ENCODE results near the gene PLAGL2. TPM values are rescaled to one million over a fixed set of nuclear protein-coding genes. Genes with fewer than 3 reads are reported as not detected.

Gene PLAGL2
- polyA plus RNA-seq, 1 donor (not counting 4 experiments of a cell fraction or from before 2014, with no cell fraction given) = 4.3 TPM

GRCh38 chr20:32186506-32186905 lies 21.0 kb downstream of the PLAGL2 start:
- Histone ChIP-seq H3K27ac (ENCODE audit: control insufficient read depth, insufficient read depth, low read length) (no peak overlapping the region), H2AFZ (ENCODE audit: control insufficient read depth, low read length) (no peak overlapping the region), H3K36me3 (ENCODE audit: control insufficient read depth in 2 of 2, extremely low read depth in 1 of 2, insufficient read depth in 2 of 2, low read length in 2 of 2) (peaks cover 0 to 2% of the 10 kb centered on the region in 2 experiments), H3K9ac (ENCODE audit: control insufficient read depth, extremely low read depth, insufficient read depth, low read length) (no peak overlapping the region), H3K9me3 (ENCODE audit: control insufficient read depth, low read depth, low read length) (no peaks in the 10 kb centered on the region), H3K9me1 (ENCODE audit: control insufficient read depth, extremely low read depth, insufficient read depth, low read length) (no peaks in the 10 kb centered on the region), H4K20me1 (ENCODE audit: control insufficient read depth, extremely low read depth, insufficient read depth, low read length) (no peaks in the 10 kb centered on the region), H3K4me2 (ENCODE audit: control insufficient read depth, extremely low read depth, insufficient read depth, low read depth, low read length) (no peak overlapping the region), H3K27me3 (ENCODE audit: control insufficient read depth, extremely low read depth, insufficient read depth, low read length) (no peaks in the 10 kb centered on the region), H3K4me1 (ENCODE audit: control insufficient read depth, extremely low read depth, insufficient read depth, low read length) (peaks cover 3% of the 10 kb centered on the region), H3K4me3 (ENCODE audit: control insufficient read depth in 2 of 3, extremely low read depth in 1 of 3, insufficient read depth in 2 of 3, low read depth in 1 of 3, low read length in 3 of 3) (no peak overlapping the region), H3K79me2 (ENCODE audit: control insufficient read depth, insufficient read depth, low read length) (no peaks in the 10 kb centered on the region)
- TF ChIP-seq, protein P1, sequence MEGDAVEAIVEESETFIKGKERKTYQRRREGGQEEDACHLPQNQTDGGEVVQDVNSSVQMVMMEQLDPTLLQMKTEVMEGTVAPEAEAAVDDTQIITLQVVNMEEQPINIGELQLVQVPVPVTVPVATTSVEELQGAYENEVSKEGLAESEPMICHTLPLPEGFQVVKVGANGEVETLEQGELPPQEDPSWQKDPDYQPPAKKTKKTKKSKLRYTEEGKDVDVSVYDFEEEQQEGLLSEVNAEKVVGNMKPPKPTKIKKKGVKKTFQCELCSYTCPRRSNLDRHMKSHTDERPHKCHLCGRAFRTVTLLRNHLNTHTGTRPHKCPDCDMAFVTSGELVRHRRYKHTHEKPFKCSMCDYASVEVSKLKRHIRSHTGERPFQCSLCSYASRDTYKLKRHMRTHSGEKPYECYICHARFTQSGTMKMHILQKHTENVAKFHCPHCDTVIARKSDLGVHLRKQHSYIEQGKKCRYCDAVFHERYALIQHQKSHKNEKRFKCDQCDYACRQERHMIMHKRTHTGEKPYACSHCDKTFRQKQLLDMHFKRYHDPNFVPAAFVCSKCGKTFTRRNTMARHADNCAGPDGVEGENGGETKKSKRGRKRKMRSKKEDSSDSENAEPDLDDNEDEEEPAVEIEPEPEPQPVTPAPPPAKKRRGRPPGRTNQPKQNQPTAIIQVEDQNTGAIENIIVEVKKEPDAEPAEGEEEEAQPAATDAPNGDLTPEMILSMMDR (optimal IDR thresholded peaks at IDR 0.05 in 1 of 3, IDR thresholded peaks at IDR 0.05 in 1 of 3, conservative IDR thresholded peaks at IDR 0.05 in 1 of 3; ENCODE audit: extremely low read depth in 1 of 3, insufficient read depth in 2 of 3, low read length in 3 of 3) = no peak
- TF ChIP-seq EZH2 (IDR thresholded peaks at IDR 0.05; ENCODE audit: low read length) = no peak
- dilution Hi-C loops (cut with MboI; ENCODE audit: extremely low pct_ligation_motif_present, low sequenced_read_pairs) = no loop called here
- no peak for DNase-seq (ENCODE audit: low read depth, low spot score)
- no peak for FAIRE-seq

DNA sequence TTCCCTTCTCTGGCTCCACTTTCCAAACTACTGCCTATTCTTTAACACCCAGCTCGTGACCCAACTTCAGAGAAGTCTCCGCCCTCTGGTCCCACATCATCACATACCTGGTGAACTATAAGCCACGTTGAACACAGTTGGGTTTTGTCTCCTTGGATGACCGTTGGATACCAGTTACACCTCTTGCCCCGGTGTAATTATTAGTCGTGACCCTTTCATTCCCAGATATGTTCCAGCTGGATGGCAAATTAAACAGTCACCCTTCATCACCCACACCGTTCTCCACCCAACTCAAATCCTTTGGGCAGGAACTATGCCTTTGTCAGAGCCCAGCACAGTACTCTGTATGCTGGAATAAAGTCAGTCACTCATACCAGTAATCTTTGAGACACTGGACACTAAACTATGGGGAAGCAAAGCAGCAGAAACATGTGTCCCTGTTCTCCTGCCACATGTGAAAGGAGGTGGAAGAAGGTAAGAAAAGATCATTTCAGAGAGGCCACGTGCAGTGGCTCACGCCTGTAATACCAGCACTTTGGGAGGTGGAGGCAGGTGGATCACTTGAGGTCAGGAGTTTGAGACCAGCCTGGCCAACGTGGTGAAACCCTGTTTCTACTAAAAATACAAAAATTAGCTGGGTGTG lies 22.5 kb downstream of the PLAGL2 start:
- no peak overlapping the region for H3K9ac ChIP-seq (ENCODE audit: control insufficient read depth, extremely low read depth, insufficient read depth, low read length)
- FAIRE-seq = no peak
- no peaks in the 10 kb centered on the region for H3K27me3 ChIP-seq (ENCODE audit: control insufficient read depth, extremely low read depth, insufficient read depth, low read length)
- H3K9me1 ChIP-seq (ENCODE audit: control insufficient read depth, extremely low read depth, insufficient read depth, low read length) = no peaks in the 10 kb centered on the region
- H3K36me3 ChIP-seq (ENCODE audit: control insufficient read depth in 2 of 2, extremely low read depth in 1 of 2, insufficient read depth in 2 of 2, low read length in 2 of 2) = no peaks in the 10 kb centered on the region
- no peak overlapping the region for H3K4me3 ChIP-seq (ENCODE audit: control insufficient read depth in 2 of 3, extremely low read depth in 1 of 3, insufficient read depth in 2 of 3, low read depth in 1 of 3, low read length in 3 of 3)
- no peak for DNase-seq (ENCODE audit: low read depth, low spot score)
- H4K20me1 ChIP-seq (ENCODE audit: control insufficient read depth, extremely low read depth, insufficient read depth, low read length) = no peaks in the 10 kb centered on the region
- dilution Hi-C loops (cut with MboI; ENCODE audit: extremely low pct_ligation_motif_present, low sequenced_read_pairs) = no loop called here
- H3K79me2 ChIP-seq (ENCODE audit: control insufficient read depth, insufficient read depth, low read length) = no peaks in the 10 kb centered on the region
- peaks cover 3% of the 10 kb centered on the region for H3K4me1 ChIP-seq (ENCODE audit: control insufficient read depth, extremely low read depth, insufficient read depth, low read length)
- no peak for TF ChIP-seq EZH2 (IDR thresholded peaks at IDR 0.05; ENCODE audit: low read length)
- TF ChIP-seq, protein P1 (optimal IDR thresholded peaks at IDR 0.05 in 1 of 3, IDR thresholded peaks at IDR 0.05 in 1 of 3, conservative IDR thresholded peaks at IDR 0.05 in 1 of 3; ENCODE audit: extremely low read depth in 1 of 3, insufficient read depth in 2 of 3, low read length in 3 of 3) = no peak
- no peak overlapping the region for H2AFZ ChIP-seq (ENCODE audit: control insufficient read depth, low read length)
- H3K9me3 ChIP-seq (ENCODE audit: control insufficient read depth, low read depth, low read length) = no peaks in the 10 kb centered on the region
- H3K27ac ChIP-seq (ENCODE audit: control insufficient read depth, insufficient read depth, low read length) = no peak overlapping the region
- H3K4me2 ChIP-seq (ENCODE audit: control insufficient read depth, extremely low read depth, insufficient read depth, low read depth, low read length) = no peak overlapping the region
